Skin epidermis (tissue), 12 donors: ENCODE measurements around the gene PCBP3.
"Not testable (repeated sequence)": the region's sequence is repeated elsewhere in the genome, so short reads cannot be mapped to it uniquely, and the experiment has no call there.

ENCODE experiments used
- H3K27ac ChIP-seq, 21 experiments: fragments of 200-600 bp; sonication (generic) in 11 of 21; one replicate each; pipeline ENCODE4 v1.5.0; 2020; ENCODE audit warnings: mild to moderate bottlenecking in 3 of 21, inconsistent platforms in 2 of 21, moderate library complexity in 2 of 21
- H3K4me3 ChIP-seq, 7 experiments: fragments of 200-600 bp; sonication (generic) in 2 of 7; one replicate each; pipeline ENCODE4 v1.5.0; 2020; ENCODE audit warnings: inconsistent platforms in 2 of 7, mild to moderate bottlenecking in 2 of 7, moderate library complexity in 1 of 7

The PCBP3 gene

DNA sequence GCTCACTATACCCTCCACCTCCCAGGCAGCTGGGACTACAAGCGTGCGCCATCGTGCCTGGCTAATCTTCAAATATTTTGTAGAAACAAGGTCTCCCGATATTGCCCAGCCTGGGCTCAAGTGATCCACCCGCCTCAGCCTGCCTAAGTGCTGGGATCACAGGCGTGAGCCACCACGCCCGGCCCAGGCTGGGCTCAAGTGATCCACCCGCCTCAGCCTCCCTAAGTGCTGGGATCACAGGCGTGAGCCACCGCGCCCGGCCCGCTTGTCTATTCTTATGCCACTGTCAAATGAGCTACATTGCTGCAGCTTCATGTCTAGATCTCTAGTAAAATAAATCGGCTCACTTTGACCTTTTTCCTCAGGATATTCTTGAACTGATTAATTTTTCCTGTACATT, 230.3 kb downstream of the PCBP3 start:
- H3K27ac ChIP-seq: no peak overlapping the region
- H3K4me3 ChIP-seq: no peak overlapping the region

DNA sequence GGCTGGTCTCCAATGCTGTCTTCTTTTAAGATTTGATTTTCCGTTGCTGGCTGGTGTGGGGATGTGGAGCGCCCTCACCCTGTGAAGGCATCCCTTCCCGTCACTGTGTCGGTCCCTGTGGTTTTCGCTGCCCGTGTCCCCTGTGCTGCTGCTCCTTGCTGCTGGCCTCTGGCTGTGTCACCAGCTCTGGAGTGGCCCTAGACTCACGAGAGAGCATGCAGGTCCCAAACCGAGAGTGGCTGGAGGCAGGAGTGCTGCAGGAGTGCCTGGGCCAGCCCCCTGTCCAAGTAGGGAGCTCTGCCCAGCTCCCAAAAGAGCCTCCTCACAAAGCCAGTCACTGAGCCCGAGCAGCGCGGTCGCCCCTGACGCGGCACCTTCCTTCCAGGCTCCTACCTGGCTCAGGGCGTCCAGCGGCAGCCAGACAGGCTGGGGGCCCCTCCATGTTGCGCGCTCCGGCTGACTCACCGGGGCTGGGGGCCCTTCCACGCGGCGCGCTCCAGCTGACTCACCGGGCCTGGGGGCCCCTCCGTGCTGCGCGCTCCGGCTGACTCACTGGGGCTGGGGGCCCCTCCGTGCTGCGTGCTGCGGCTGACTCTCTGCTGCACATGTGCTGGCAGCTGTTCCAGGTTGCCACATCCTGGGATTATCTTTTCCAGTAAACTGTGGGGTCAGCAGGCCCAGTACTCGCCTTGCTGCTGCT, 231.3 kb downstream of the PCBP3 start:
- Histone ChIP-seq H3K27ac (peak overlapping the region in 12 of 21 experiments; percentile 20 to 84 (median 54)), H3K4me3 (no peak overlapping the region)

DNA sequence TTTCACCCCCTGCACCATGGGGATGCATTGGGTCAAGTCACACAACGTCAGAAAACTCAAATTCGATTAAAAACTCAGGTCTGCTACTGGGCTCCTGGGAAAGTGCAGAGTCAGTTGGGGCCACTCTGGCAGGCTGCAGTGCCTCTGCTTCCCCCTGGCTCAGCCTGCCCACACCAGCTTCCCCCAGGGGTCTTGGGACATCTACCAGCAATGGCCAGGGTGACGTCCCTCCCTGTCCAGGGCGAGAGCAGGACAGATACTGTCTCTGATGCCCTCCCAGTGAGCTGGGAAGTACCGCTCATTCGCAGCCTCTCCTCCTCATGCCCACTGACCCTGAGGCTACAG, 231.9 kb downstream of the PCBP3 start:
- no peak overlapping the region for H3K4me3 ChIP-seq
- peak overlapping the region in 11 of 21 experiments; percentile 5 to 84 (median 44) for H3K27ac ChIP-seq

DNA sequence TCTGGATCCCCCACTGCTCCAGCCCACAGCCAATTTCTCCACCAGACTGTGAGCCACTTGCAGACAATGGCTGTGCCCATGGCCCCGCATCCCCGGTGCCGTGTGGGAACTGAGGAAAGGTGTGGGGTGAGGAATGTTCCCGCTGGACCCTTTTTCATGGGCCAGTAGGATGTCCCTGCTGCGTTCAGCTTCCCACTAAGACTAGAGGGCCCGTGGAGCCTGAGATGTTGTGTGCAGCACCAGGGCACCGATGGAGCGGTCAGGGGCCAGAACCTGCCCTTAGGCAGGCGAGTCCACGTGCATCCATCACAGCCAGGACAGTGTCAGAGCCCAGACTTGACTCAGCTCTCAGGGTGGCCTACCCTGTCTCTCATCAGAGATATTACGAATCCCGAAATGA, 232.4 kb downstream of the PCBP3 start:
- peak overlapping the region in 9 of 21 experiments; percentile 5 to 84 (median 54) for H3K27ac ChIP-seq

DNA sequence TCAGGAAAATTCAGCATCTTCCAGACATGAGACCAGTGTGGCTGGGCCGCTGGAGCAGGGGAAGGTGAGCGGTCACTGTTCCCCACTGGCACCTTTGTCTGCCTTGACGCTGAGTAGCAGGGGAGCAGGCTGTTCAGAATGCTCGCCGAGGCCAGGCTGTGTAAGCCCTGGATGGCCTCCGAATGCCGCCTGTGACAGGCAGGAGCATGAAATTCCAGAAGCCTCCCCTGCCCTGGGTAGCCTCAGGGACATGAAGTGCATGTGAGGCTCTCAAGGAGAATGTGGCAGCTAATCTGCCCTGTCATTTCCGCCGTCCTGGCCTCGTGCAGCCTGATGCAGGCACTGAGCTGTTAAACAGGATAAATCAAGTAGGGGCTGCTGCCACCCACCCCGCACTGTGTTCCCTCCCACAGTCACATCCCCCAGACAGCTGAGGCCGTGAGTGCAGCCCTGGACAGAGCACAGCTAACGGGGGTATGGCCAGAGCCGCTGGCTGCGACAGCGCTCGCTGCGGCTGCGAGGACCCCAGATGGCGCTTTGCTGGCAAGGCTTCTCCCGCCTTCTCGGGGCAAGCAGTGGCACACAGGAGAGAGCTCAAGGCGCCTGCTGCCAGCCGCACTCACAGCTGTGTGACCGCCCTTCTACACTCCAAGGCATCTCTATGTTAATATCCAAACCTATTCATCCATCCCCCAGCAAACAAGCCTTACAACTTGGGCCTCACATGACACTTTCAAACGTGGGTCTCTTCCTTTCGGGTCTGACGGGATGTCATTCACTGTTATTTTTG, 233.1 kb downstream of the PCBP3 start:
- H3K27ac ChIP-seq: peak overlapping the region in 2 of 21 experiments; percentile 42 to 84

More for the DNA sequence above, 232.4 kb downstream of the PCBP3 start:
- no peak overlapping the region for H3K4me3 ChIP-seq

DNA sequence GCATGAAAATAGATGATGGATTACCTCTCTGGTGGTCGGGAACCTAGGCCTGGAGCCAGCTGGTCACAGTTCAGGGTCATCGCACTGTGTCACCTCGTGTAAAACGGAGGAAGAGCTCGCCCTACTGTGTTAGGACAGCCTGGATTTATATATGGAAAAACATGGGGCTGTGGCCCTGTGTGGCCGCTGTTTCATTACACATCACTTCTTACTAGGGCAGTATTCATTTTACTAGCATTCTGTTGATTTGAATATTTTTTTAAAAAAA, 233.6 kb downstream of the PCBP3 start:
- no peak overlapping the region for H3K27ac ChIP-seq
- no peak overlapping the region for H3K4me3 ChIP-seq

More for the DNA sequence above, 233.1 kb downstream of the PCBP3 start:
- H3K4me3 ChIP-seq: no peak overlapping the region

DNA sequence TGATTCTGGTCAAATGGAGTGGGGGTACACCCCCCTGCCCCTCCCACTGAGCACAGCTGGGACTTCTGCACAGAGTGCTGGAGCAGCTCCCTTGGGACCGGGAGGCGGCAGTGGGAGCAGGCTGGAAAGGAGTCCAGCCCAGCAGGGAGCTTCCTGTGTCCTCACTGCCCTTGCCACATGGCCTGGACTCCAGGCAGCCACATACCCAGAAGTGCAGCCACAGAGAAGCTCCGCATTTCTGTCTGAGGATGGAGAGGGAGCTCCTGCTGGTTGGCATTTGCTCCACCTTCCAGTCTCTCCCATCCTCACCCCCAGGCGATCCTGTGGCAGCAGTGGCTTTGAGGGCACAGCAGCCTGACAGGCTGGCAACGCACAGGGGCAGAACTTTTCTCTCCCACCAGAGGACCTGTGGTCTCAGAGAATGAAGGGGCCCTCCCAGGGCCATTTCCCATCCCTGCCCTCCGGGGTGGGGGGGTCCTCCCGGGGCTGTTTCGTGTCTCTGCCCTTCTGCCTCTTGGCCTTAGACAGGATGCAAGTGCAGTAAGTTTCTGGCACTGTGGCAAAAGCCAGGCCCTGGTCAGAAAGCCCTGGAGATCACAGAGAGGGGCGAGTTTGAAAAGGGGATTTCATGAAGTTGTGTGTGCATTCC, 234.4 kb downstream of the PCBP3 start:
- Histone ChIP-seq H3K4me3 (no peak overlapping the region), H3K27ac (no peak overlapping the region)

DNA sequence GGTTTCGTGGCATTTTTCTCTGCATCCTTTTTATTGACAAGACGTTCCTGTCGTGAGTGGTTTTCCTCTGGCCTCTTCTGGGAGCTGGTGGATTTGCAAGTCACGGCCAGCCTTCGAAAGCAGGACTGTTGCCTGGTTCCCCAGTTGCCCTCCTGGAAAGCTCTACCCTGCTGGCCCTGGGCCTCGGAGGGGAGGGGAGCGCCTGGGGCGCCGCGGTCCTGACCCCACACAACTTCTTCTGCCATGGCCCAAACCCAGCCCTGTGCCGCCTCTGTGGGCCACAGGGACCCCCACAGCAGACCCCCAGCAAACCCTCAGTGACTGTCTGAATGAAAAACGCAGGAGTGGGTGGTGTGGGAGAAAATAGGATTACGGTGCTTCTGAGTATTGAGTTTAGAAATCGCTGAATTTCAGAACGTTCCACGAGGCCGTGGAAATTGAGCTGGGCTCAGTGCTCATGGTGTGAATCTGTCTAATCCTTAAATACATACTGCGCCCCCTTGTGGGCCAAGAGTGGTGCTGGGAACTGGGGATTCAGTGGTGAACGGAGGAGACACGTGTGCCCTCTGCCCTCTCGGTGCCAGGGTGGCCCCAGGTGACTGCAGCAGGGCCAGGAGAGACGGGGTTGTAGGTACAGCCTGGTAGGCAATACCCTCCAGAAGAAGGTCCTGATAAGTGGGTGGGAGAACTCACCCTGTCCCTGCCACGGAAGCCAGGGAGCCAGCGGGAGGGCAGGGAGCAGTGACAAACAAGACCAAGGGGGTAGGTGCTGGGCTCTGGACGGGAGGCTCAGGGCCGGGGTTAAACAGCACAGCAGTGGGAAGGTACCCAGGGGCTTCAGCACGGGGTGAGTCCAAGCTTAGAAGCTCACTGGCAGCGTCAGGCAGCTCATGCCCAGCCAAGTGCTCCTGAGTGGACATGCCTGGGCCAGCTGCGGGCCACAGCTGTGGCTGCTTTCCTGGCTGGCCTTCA, 236.9 kb downstream of the PCBP3 start:
- H3K4me3 ChIP-seq: no peak overlapping the region
- H3K27ac ChIP-seq: peak overlapping the region in 1 of 21 experiments; percentile 24

DNA sequence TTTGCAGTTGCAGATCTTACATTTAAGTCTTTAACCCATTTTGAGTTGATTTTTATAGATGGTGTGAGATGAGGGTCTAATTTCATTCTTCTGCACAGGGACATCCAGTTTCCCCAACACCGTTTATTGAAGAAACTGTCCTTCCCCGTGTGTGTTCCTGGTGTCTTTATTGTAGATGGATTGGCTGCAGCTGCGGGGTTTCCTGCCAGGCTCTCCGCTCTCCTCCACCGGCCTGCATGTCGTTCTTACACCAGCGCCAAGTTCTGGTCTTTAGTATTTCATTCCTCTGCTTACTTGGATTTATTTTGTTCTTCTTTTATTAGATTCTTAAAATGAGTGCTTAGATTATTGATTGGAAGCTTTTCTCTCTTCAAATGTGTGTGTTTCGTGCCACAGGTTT, 239.1 kb downstream of the PCBP3 start:
- no peak overlapping the region for H3K27ac ChIP-seq

DNA sequence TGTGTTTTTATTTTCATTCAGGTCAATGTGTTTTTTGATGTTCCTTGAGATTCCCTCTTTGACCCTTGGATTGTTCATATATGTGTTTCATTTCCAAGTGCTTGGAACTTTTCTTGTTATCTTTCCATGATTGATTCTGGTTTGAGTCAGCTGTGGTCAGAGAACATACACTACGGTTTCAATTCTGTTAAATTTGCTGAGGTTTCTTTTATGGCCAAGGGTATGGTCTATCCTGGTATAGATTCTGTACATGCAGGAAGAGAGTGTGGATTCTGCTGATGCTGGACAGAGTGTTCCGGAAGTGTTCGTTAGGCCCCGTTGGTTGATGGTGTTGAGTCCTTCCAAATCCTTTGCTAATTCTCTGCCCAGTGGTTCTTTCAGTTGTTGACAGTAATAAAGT, 239.6 kb downstream of the PCBP3 start:
- Histone ChIP-seq H3K4me3 (no peak overlapping the region), H3K27ac (no peak overlapping the region)

More for the DNA sequence above, 239.1 kb downstream of the PCBP3 start:
- no peak overlapping the region for H3K4me3 ChIP-seq

DNA sequence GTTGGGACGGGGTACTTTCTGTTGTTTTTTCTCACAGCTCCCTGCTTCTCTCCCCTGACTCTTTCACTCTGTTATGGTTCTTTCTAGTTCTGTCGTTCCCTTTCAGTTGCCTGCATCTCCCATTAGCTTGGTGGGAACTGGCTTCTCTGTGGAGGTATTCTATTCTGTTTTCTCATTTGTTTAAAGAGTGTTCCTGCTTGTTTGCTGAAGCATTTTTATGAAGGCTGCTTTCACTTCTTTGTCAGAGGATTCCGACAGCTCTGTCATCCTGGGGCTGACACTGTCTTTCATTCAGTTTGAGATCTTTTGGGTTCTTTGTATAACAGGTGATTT, 242.0 kb downstream of the PCBP3 start:
- Histone ChIP-seq H3K27ac (peak overlapping the region in 5 of 21 experiments; percentile 8 to 49 (median 22)), H3K4me3 (no peak overlapping the region)

DNA sequence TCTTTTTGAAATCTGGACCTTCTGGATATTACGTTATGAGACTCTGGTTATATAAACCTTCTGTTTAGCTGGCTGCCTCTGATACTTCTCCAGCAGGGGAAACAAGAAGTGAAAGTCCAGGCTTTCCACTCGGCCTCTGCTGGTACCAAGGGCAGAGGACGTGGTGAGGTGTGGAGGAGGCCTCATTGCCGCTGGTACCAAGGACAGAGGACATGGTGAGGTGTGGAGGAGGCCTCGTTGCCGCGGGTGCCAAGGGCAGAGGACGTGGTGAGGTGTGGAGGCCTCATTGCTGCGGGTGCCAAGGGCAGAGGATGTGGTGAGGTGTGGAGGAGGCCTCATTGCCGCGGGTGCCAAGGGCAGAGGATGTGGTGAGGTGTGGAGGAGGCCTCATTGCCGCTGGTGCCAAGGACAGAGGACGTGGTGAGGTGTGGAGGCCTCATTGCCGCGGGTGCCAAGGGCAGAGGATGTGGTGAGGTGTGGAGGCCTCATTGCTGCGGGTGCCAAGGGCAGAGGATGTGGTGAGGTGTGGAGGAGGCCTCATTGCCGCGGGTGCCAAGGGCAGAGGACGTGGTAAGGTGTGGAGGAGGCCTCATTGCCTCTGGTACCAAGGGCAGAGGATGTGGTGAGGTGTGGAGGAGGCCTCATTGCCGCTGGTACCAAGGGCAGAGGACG, 242.5 kb downstream of the PCBP3 start:
- H3K27ac ChIP-seq: peak overlapping the region in 10 of 21 experiments; percentile 22 to 76 (median 51)
- H3K4me3 ChIP-seq: not testable (repeated sequence)

DNA sequence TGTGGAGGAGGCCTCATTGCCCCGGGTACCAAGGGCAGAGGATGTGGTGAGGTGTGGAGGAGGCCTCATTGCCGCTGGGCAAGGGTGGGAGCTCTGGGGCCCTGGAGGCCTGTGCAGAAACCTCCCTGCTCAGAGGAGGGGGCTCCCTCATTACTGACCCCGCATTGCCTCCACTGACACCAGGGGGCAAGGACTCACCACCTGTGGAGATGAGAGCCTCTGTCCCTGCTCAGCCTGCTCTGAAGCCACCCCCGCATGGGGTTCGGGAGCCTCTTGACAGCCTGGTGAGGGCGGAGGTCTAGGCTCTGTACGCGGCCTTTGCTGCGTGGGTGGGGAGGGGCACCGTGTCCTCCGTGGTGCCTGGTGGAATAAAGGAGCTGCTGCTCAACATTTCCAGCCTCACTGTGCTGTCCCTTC, 243.1 kb downstream of the PCBP3 start:
- peak overlapping the region in 14 of 21 experiments; percentile 17 to 77 (median 55) for H3K27ac ChIP-seq
- no peak overlapping the region for H3K4me3 ChIP-seq

DNA sequence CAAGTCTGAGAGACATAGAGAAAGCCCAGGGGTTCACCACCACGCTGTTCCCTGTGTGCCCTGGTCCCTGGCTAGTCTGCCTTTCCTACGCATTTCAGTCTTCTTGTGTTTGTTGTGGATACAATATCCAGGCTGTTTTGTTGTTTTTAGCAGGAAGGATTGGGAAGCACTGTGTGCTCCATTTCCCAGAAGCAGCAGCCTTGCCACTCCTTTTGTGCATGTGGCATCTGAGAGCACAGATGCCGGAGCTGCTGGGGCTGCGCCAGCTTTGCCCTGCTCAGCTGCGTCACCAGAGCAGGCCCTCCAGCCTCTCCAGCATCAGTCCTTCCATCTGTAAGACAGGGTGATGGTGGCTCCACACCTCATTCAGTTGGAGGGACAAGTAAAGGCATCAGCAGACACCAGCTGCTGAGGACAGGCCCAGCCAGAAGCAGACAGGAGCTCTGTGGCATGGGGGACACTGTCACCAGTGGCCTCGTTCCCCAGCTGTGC, 243.6 kb downstream of the PCBP3 start:
- Histone ChIP-seq H3K4me3 (no peak overlapping the region), H3K27ac (peak overlapping the region in 10 of 21 experiments; percentile 17 to 77 (median 60))

DNA sequence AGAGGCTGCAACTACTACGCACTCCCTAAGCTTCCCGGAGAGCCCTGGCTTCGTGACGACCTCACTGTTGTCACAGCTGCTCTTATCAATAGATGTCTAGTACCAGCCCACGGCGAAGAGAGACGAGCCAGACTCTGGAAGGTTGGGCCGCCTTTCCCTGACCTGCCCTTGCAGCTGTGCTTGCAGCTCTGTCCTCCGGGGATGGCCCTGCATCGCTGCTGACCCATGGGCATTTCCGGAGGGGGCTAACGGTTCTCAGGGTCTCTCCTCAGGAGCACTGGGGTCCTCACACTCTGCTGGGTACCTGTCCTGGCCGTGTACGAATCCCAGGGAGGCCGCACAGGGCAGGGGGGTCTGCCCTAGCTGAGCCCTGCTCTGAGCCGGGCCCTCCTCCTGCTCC, 244.3 kb downstream of the PCBP3 start:
- H3K27ac ChIP-seq: no peak overlapping the region
- no peak overlapping the region for H3K4me3 ChIP-seq

DNA sequence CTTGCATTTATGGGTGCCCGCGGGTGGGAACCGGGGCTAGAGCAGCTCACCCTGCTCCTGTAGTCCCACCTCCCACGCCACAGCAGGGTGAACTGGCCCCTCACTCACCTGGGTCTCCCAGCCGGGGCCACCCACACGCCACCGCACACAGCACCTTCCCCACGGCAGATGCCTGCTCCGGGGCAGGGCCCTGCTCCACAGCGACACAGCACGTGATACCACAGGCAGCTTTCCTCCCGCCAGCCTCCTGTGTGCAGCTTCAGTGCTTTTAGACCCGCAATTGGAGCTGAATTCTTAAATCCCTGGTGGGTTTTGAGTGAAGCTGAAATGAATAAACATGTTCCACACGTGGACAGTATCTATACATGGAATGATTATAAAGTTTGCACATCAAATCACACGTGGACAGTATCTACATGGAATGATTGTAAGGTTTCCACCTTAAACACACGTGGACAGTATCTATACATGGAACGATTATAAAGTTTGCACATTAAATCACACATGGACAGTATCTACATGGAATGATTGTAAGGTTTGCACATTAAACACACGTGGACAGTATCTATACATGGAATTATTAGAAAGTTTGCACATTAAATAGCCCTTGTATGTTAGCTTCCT, 245.0 kb downstream of the PCBP3 start:
- no peak overlapping the region for H3K27ac ChIP-seq
- H3K4me3 ChIP-seq: no peak overlapping the region

DNA sequence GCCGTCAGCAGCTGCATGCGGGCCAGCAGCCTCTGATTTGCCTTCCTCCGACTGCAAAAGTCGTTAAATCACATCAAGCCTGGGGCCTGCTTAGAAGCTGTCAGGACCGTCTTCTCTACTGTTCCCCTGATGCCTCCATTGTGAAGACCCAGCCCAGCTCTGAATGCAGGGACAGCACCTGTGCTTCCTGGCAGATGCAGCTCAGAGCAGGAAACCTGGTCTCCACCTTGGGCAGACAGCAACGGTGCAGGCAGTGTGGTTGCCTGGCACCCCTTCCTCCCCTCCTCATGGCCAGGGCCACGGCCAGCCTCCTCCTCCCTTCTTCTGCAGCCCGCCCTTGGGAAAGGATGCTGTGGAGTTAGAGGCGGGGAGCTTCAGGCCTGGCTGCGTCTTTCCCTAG, 245.7 kb downstream of the PCBP3 start:
- H3K27ac ChIP-seq: peak overlapping the region in 1 of 21 experiments; percentile 63

DNA sequence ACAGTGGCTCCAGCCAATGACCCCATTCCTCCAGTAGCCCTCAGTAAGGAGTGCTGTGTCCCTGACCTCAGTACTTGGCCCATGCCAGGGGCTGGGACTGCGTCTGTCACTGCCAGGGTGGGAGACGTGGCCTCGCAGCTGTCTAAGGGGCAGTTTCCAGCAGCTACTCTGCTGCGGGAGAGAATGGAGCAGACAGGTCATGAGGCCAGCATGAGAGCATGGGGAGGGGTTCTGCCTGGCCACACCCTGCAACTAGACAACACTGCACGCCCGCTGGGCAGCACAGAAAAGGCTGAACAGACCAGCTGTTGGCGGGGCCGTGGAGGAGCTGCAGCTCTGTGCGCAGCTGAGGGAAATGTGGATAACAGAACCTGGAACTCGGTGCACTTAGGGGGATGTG, 246.4 kb downstream of the PCBP3 start:
- Histone ChIP-seq H3K4me3 (no peak overlapping the region), H3K27ac (peak overlapping the region in 2 of 21 experiments; percentile 23 to 63)

More for the DNA sequence above, 245.7 kb downstream of the PCBP3 start:
- H3K4me3 ChIP-seq: no peak overlapping the region
